Fibroblast of mammary gland (primary cell): ENCODE measurements around the gene ATP9A.

Source experiments
- DNase-seq: peaks from one replicate; pipeline ENCODE4 v3.0.0-alpha.2; 2010; ENCODE audit warnings: low read depth
- H3K4me3 ChIP-seq: 2 replicates; pipeline ENCODE4 v1.5.1; 2011; ENCODE audit warnings: low read depth, mild to moderate bottlenecking, low read length, moderate library complexity; ENCODE audit not compliant: control insufficient read depth
- TF ChIP-seq, protein P1 (sequence below): conservative IDR thresholded peaks from 2 replicates; pipeline ENCODE4 v1.5.1; 2011; ENCODE audit warnings: low read depth, low read length, inconsistent platforms; ENCODE audit not compliant: control insufficient read depth, insufficient read depth

Gene ATP9A

DNA sequence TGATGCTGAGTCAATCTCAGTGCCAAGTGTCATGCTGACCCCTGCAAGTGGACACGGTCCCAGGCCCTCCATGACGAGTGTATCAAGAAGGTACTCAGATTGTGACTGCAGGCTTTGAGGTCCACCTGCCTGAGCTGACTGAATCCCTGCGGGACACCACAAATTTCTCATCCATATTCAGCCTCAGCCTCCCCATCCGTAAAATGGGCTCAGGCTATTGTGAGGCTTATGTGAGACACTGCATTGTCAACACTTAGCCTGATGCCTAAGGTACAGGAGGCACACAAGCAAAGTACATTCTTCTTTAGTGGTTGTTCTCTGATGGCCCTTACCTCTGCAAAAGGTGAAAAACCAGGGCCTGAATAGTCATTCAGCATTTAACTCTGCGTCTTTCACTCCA, 155.3 kb downstream of the ATP9A start:
- TF ChIP-seq, protein P1, sequence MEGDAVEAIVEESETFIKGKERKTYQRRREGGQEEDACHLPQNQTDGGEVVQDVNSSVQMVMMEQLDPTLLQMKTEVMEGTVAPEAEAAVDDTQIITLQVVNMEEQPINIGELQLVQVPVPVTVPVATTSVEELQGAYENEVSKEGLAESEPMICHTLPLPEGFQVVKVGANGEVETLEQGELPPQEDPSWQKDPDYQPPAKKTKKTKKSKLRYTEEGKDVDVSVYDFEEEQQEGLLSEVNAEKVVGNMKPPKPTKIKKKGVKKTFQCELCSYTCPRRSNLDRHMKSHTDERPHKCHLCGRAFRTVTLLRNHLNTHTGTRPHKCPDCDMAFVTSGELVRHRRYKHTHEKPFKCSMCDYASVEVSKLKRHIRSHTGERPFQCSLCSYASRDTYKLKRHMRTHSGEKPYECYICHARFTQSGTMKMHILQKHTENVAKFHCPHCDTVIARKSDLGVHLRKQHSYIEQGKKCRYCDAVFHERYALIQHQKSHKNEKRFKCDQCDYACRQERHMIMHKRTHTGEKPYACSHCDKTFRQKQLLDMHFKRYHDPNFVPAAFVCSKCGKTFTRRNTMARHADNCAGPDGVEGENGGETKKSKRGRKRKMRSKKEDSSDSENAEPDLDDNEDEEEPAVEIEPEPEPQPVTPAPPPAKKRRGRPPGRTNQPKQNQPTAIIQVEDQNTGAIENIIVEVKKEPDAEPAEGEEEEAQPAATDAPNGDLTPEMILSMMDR: no peak
- DNase-seq: no peak
- H3K4me3 ChIP-seq: no peak overlapping the region

DNA sequence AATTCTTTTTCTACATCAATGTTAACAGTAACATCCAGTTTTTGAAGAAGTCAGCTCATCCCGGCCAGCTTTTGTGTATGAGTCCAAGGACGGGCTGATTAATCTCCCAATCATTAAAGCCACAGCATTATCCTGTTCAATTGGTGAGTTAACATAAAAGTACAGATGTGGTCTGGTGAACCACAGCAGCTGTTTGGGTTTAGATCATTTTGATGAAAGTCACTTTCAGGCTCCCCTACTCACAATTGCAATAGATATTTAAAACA, 156.6 kb downstream of the ATP9A start:
- no peak for DNase-seq
- no peak overlapping the region for H3K4me3 ChIP-seq
- TF ChIP-seq, protein P1: no peak

DNA sequence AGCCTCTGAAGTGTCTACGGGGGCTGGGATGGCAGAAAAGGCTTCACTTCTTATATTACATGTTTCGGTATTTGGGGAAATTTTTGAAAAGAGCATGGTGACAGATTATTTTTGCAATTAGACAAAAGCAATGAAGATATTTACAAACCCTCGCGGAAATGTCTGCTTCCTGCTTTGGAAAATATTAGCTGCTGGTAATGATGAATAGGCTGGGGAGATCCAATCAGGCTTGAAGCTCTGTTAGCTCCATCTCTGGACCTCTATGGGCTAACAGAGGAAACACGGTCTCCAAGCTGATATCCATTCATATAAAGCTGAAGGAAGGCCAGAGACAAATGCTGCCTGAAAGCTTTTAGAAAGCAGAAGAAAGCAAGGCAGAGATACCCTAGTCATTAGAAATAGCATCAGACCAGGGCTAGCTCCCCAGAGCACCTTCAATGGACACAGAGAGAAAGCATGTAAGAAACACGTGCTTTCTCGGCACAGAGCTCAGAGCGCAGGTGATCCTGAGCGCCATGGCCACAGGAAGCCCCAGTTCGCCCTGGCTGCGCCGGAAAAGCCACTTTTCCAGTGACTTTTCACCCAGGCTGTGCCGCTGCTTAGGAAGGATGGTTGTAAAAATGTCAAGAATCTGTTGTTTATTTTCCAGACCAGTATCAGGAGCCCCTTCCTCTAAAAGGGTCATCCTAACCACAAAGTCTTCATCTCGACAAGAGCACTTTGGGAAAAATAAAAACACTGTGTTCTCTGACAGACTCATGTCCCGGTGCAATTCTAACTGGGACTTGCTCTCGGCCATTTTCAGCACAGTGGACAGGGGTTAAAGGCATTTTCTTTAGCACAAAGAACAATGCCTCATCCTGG, 157.2 kb downstream of the ATP9A start:
- TF ChIP-seq, protein P1: no peak
- no peak for DNase-seq

GRCh38 chr20:51610111-51610510, 158.1 kb downstream of the ATP9A start:
- H3K4me3 ChIP-seq: no peak overlapping the region
- DNase-seq: no peak
- TF ChIP-seq, protein P1: no peak

More for the DNA sequence above, 157.2 kb downstream of the ATP9A start:
- H3K4me3 ChIP-seq: no peak overlapping the region

DNA sequence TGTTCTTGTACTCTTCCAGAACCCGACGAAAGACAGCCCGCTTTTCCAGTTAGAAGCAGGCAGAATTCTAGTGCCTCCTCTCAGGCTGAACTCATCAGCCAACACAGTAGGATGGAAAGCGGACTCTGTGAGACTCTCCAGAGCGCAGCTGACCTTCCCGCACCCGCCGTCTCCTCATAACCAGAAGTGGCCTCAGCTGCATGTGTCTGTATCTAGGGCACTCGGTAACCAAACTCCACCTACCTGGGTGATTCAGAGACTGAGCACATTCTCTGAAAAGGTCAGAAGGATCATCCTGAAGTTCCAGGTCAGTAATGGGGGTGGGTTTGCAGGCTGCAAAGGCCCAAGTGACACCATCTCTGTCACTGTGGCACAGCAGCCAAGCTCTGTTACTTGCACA, 158.9 kb downstream of the ATP9A start:
- no peak for DNase-seq
- no peak overlapping the region for H3K4me3 ChIP-seq
- TF ChIP-seq, protein P1: no peak

DNA sequence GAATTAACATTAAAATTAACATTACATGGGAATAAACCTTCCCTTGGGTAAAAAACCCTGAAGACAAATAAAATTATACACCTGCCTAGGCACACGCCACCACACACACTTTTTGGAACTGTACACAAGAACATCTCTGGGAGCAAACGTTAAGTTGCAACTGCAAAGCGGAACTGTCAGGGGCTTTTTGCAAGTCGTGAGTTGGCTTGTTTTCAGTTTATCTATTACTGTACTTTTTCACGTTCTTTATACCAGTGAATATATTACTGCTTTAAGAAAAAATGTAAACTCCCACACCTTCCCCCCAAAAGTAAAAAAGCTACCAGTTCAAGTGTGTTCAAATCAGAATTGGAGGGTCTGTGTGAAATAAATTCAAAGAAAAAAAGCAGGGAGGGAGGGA, 160.1 kb downstream of the ATP9A start:
- H3K4me3 ChIP-seq: no peak overlapping the region
- DNase-seq: no peak
- TF ChIP-seq, protein P1: no peak

DNA sequence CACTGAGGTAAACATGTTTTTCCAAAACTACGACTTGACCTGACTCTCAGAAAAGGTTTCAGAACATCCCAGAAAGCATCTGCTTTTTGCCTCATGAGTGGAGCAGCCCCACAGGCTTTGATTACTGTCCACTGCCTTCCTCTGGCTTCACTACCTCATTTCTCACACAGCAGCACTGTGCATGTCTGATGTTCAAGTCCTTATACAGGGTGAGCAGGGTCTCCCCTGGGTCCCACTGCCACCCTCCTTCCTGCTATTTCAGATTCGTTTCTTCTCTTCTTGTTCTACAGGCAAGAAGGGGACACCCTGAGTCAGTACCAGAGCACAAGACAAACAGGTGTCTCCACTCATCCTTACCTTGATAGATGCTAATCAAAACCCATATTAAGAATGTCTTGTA, 161.0 kb downstream of the ATP9A start:
- TF ChIP-seq, protein P1: no peak
- no peak for DNase-seq
- H3K4me3 ChIP-seq: no peak overlapping the region
